Measurements from ENCODE around the gene PINK1. TPM values are rescaled to one million over a fixed set of nuclear protein-coding genes. Genes with fewer than 3 reads are reported as not detected.

The PINK1 gene
- total and polyA plus RNA-seq, 2 of the 13 experiments (the other 11 are each of a cell fraction or from before 2014, with no cell fraction given), result 15.3 to 16.1 TPM

DNA sequence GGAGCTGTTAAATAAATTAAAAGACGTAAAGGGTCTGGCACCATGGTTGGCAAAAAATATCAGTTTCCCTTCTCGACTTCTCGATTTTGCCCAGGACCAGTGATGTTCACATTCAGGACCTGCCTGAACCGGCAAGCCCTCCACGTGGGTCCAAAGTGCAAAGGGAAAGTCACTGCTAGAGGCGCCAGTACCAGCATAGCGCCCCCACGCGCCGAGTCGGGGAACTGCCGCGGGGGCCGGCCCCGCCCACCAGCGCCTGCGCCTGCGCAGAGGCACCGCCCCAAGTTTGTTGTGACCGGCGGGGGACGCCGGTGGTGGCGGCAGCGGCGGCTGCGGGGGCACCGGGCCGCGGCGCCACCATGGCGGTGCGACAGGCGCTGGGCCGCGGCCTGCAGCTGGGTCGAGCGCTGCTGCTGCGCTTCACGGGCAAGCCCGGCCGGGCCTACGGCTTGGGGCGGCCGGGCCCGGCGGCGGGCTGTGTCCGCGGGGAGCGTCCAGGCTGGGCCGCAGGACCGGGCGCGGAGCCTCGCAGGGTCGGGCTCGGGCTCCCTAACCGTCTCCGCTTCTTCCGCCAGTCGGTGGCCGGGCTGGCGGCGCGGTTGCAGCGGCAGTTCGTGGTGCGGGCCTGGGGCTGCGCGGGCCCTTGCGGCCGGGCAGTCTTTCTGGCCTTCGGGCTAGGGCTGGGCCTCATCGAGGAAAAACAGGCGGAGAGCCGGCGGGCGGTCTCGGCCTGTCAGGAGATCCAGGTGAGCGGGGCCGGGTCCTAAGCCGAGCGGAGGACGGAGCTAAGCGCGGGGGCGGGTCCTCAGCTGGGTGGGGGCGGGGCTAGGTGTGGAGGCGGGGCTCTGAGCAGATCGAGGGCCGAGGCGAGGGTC lies at the start of gene PINK1 (continued):
- TF ChIP-seq ZIK1 (CRISPR knock-in tag; IDR thresholded peaks at IDR 0.05; ENCODE audit: borderline replicate concordance, low read depth), result no peak
- TF ChIP-seq HNF4A (CRISPR knock-in tag; IDR thresholded peaks at IDR 0.05), result peak; percentile 96
- no peak for TF ChIP-seq SMAD1 (CRISPR knock-in tag; IDR thresholded peaks at IDR 0.05; ENCODE audit: borderline replicate concordance, low read depth)
- TF ChIP-seq NAIF1 (CRISPR knock-in tag; IDR thresholded peaks at IDR 0.05; ENCODE audit: borderline replicate concordance), result no peak
- peak; percentile 80 for TF ChIP-seq ERF (CRISPR knock-in tag; IDR thresholded peaks at IDR 0.05)
- TF ChIP-seq, protein P1, sequence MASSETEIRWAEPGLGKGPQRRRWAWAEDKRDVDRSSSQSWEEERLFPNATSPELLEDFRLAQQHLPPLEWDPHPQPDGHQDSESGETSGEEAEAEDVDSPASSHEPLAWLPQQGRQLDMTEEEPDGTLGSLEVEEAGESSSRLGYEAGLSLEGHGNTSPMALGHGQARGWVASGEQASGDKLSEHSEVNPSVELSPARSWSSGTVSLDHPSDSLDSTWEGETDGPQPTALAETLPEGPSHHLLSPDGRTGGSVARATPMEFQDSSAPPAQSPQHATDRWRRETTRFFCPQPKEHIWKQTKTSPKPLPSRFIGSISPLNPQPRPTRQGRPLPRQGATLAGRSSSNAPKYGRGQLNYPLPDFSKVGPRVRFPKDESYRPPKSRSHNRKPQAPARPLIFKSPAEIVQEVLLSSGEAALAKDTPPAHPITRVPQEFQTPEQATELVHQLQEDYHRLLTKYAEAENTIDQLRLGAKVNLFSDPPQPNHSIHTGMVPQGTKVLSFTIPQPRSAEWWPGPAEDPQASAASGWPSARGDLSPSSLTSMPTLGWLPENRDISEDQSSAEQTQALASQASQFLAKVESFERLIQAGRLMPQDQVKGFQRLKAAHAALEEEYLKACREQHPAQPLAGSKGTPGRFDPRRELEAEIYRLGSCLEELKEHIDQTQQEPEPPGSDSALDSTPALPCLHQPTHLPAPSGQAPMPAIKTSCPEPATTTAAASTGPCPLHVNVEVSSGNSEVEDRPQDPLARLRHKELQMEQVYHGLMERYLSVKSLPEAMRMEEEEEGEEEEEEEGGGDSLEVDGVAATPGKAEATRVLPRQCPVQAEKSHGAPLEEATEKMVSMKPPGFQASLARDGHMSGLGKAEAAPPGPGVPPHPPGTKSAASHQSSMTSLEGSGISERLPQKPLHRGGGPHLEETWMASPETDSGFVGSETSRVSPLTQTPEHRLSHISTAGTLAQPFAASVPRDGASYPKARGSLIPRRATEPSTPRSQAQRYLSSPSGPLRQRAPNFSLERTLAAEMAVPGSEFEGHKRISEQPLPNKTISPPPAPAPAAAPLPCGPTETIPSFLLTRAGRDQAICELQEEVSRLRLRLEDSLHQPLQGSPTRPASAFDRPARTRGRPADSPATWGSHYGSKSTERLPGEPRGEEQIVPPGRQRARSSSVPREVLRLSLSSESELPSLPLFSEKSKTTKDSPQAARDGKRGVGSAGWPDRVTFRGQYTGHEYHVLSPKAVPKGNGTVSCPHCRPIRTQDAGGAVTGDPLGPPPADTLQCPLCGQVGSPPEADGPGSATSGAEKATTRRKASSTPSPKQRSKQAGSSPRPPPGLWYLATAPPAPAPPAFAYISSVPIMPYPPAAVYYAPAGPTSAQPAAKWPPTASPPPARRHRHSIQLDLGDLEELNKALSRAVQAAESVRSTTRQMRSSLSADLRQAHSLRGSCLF (CRISPR knock-in tag; IDR thresholded peaks at IDR 0.05; ENCODE audit: borderline replicate concordance), result no peak
- peak; percentile 82 for TF ChIP-seq ESRRA (CRISPR knock-in tag; IDR thresholded peaks at IDR 0.05; ENCODE audit: low read depth)
- no peak for TF ChIP-seq HNRNPH1 (optimal IDR thresholded peaks at IDR 0.05; ENCODE audit: low read depth, low read length)
- TF ChIP-seq, protein P2, sequence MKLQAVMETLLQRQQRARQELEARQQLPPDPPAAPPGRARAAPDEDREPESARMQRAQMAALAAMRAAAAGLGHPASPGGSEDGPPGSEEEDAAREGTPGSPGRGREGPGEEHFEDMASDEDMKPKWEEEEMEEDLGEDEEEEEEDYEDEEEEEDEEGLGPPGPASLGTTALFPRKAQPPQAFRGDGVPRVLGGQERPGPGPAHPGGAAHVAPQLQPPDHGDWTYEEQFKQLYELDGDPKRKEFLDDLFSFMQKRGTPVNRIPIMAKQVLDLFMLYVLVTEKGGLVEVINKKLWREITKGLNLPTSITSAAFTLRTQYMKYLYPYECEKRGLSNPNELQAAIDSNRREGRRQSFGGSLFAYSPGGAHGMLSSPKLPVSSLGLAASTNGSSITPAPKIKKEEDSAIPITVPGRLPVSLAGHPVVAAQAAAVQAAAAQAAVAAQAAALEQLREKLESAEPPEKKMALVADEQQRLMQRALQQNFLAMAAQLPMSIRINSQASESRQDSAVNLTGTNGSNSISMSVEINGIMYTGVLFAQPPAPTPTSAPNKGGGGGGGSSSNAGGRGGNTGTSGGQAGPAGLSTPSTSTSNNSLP (IDR thresholded peaks at IDR 0.05; ENCODE audit: low read depth, low read length), result no peak
- TF ChIP-seq, protein P3, sequence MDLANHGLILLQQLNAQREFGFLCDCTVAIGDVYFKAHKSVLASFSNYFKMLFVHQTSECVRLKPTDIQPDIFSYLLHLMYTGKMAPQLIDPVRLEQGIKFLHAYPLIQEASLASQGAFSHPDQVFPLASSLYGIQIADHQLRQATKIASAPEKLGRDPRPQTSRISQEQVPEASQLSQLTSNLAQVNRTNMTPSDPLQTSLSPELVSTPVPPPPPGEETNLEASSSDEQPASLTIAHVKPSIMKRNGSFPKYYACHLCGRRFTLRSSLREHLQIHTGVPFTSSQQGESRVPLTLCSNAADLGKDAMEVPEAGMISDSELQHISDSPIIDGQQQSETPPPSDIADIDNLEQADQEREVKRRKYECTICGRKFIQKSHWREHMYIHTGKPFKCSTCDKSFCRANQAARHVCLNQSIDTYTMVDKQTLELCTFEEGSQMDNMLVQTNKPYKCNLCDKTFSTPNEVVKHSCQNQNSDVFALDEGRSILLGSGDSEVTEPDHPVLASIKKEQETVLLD (CRISPR knock-in tag; IDR thresholded peaks at IDR 0.05; ENCODE audit: low read depth), result peak; percentile 54; the same call in 1 of the 2 replicates
- TF ChIP-seq POGZ (CRISPR knock-in tag; IDR thresholded peaks at IDR 0.05), result peak; percentile 93
- TF ChIP-seq RAD51 (IDR thresholded peaks at IDR 0.05; ENCODE audit: borderline replicate concordance), result no peak
- no peak for TF ChIP-seq BCL6 (CRISPR knock-in tag; IDR thresholded peaks at IDR 0.05)
- TF ChIP-seq ZNF350 (CRISPR knock-in tag; IDR thresholded peaks at IDR 0.05; ENCODE audit: borderline replicate concordance, low read depth), result no peak
- TF ChIP-seq, protein P4, sequence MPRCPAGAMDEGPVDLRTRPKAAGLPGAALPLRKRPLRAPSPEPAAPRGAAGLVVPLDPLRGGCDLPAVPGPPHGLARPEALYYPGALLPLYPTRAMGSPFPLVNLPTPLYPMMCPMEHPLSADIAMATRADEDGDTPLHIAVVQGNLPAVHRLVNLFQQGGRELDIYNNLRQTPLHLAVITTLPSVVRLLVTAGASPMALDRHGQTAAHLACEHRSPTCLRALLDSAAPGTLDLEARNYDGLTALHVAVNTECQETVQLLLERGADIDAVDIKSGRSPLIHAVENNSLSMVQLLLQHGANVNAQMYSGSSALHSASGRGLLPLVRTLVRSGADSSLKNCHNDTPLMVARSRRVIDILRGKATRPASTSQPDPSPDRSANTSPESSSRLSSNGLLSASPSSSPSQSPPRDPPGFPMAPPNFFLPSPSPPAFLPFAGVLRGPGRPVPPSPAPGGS (CRISPR knock-in tag; IDR thresholded peaks at IDR 0.05), result 0 out of 2 replicates have a peak, but pooled peaks have one; percentile 44
- peak; percentile 64; the same call in 1 of the 2 replicates for TF ChIP-seq ZNF772 (CRISPR knock-in tag; IDR thresholded peaks at IDR 0.05)

Data from HepG2 (cell line).